H9 (cell line): ENCODE results near the gene PDZD4. TPM values are rescaled to one million over a fixed set of nuclear protein-coding genes. Genes with fewer than 3 reads are reported as not detected.

ENCODE experiments used
- DNase-seq: peaks from one replicate; pipeline ENCODE4 v3.0.0-alpha.2; 2017
- H2AFZ ChIP-seq: one replicate; pipeline ENCODE4 v1.6.1; 2013; ENCODE audit warnings: mild to moderate bottlenecking, low read length, control low read depth, moderate library complexity
- H2AK5ac ChIP-seq: 2 replicates; pipeline ENCODE4 v1.6.1; 2013; ENCODE audit warnings: low read length, control low read depth, mixed read lengths; ENCODE audit not compliant: insufficient read length
- H2BK120ac ChIP-seq: one replicate; pipeline ENCODE4 v1.6.1; 2013; ENCODE audit warnings: low read depth, mild to moderate bottlenecking, low read length, control low read depth, inconsistent platforms; ENCODE audit not compliant: poor library complexity, severe bottlenecking
- H2BK12ac ChIP-seq: 2 replicates; pipeline ENCODE4 v1.6.1; 2013; ENCODE audit warnings: low read length, control low read depth, mixed read lengths, low read depth; ENCODE audit not compliant: insufficient read length
- H2BK15ac ChIP-seq: 2 replicates; pipeline ENCODE4 v1.6.1; 2013; ENCODE audit warnings: low read depth, low read length, control low read depth
- H2BK20ac ChIP-seq: one replicate; pipeline ENCODE4 v1.6.1; 2013; ENCODE audit warnings: low read depth, mild to moderate bottlenecking, low read length, control low read depth, inconsistent platforms; ENCODE audit not compliant: poor library complexity, severe bottlenecking
- H2BK5ac ChIP-seq: 2 replicates; pipeline ENCODE4 v1.6.1; 2013; ENCODE audit warnings: low read length, control low read depth, mixed read lengths; ENCODE audit not compliant: insufficient read length
- H3K14ac ChIP-seq: 2 replicates; pipeline ENCODE4 v1.6.1; 2013; ENCODE audit warnings: low read length, control low read depth; ENCODE audit not compliant: insufficient read depth
- H3K18ac ChIP-seq: 2 replicates; pipeline ENCODE4 v1.6.1; 2013; ENCODE audit warnings: low read depth, mild to moderate bottlenecking, mixed read lengths, low read length, control low read depth; ENCODE audit not compliant: insufficient read length
- H3K23ac ChIP-seq: 2 replicates; pipeline ENCODE4 v1.6.1; 2013; ENCODE audit warnings: low read length, control low read depth, mixed read lengths, low read depth; ENCODE audit not compliant: insufficient read length
- H3K23me2 ChIP-seq: 2 replicates; pipeline ENCODE4 v1.6.1; 2013; ENCODE audit warnings: low read depth, mild to moderate bottlenecking, mixed read lengths, low read length, control low read depth; ENCODE audit not compliant: insufficient read length, poor library complexity, severe bottlenecking
- H3K27ac ChIP-seq: 2 replicates; pipeline ENCODE4 v1.5.1; 2013; ENCODE audit warnings: low read length, control low read depth, mixed read lengths, low read depth; ENCODE audit not compliant: insufficient read length
- H3K27me3 ChIP-seq: 2 replicates; pipeline ENCODE4 v1.6.1; 2013; ENCODE audit warnings: low read length, control low read depth, inconsistent platforms; ENCODE audit not compliant: insufficient read depth
- H3K4ac ChIP-seq: 2 replicates; pipeline ENCODE4 v1.6.1; 2013; ENCODE audit warnings: low read depth, mild to moderate bottlenecking, control low read depth, inconsistent platforms, low read length, moderate library complexity
- H3K4me1 ChIP-seq: 2 replicates; pipeline ENCODE4 v1.6.1; 2013; ENCODE audit warnings: low read length, control low read depth, inconsistent platforms; ENCODE audit not compliant: insufficient read depth
- H3K4me2 ChIP-seq: 2 replicates; pipeline ENCODE4 v1.6.1; 2013; ENCODE audit warnings: low read length, control low read depth, mixed read lengths; ENCODE audit not compliant: insufficient read length, insufficient read depth
- H3K56ac ChIP-seq: 2 replicates; pipeline ENCODE4 v1.6.1; 2013; ENCODE audit warnings: low read depth, mild to moderate bottlenecking, mixed read lengths, low read length, control low read depth; ENCODE audit not compliant: insufficient read length
- H3K79me1 ChIP-seq: 2 replicates; pipeline ENCODE4 v1.6.1; 2013; ENCODE audit warnings: low read depth, mild to moderate bottlenecking, moderate library complexity, low read length, control low read depth, inconsistent platforms; ENCODE audit not compliant: insufficient read depth, poor library complexity, severe bottlenecking
- H3K79me2 ChIP-seq: 2 replicates; pipeline ENCODE4 v1.6.1; 2013; ENCODE audit warnings: low read length, control low read depth, inconsistent platforms; ENCODE audit not compliant: insufficient read depth
- H3K9ac ChIP-seq: 2 replicates; pipeline ENCODE4 v1.6.1; 2013; ENCODE audit warnings: low read length, control low read depth, mixed read lengths; ENCODE audit not compliant: insufficient read length; ENCODE audit errors: extremely low read depth
- H3K9me3 ChIP-seq: one replicate; pipeline ENCODE4 v1.6.1; 2013; ENCODE audit warnings: low read depth, low read length, inconsistent platforms; ENCODE audit not compliant: control insufficient read depth
- H3T11ph ChIP-seq: one replicate; pipeline ENCODE4 v1.6.1; 2013; ENCODE audit warnings: mild to moderate bottlenecking, low read length, control low read depth, inconsistent platforms
- H4K20me1 ChIP-seq: one replicate; pipeline ENCODE4 v1.6.1; 2013; ENCODE audit not compliant: control insufficient read depth, insufficient read length, insufficient read depth
- H4K5ac ChIP-seq: 2 replicates; pipeline ENCODE4 v1.6.1; 2013; ENCODE audit warnings: low read depth, mild to moderate bottlenecking, mixed read lengths, low read length, control low read depth; ENCODE audit not compliant: insufficient read length
- H4K8ac ChIP-seq: replicated peaks from 2 replicates; pipeline ENCODE4 v1.6.1; 2013; ENCODE audit warnings: low read length, control low read depth, mixed read lengths, low read depth; ENCODE audit not compliant: insufficient read length
- H4K91ac ChIP-seq: 2 replicates; pipeline ENCODE4 v1.6.1; 2013; ENCODE audit warnings: low read depth, mild to moderate bottlenecking, moderate library complexity, mixed read lengths, low read length, control low read depth; ENCODE audit not compliant: insufficient read length
- H3K27ac Mint-ChIP-seq, 3 experiments: 2 replicates in 2 of 3; 3 replicates in 1 of 3; pipeline ENCODE4 v1.8.0; 2020 to 2021; ENCODE audit warnings: mixed read lengths in 3 of 3, mild to moderate bottlenecking in 1 of 3, moderate library complexity in 1 of 3
- H3K27me3 Mint-ChIP-seq: 2 replicates; pipeline ENCODE4 v1.8.0; 2021; ENCODE audit warnings: low read depth, mild to moderate bottlenecking, moderate library complexity, mixed read lengths
- H3K36me3 Mint-ChIP-seq, 3 experiments: 2 replicates in 2 of 3; 3 replicates in 1 of 3; pipeline ENCODE4 v1.8.0; 2020 to 2021; ENCODE audit warnings: low read depth in 3 of 3, mixed read lengths in 3 of 3; ENCODE audit not compliant: insufficient read depth in 1 of 3
- H3K4me1 Mint-ChIP-seq, 2 experiments: 2 replicates each; pipeline ENCODE4 v1.8.0; 2020; ENCODE audit warnings: mixed read lengths in 2 of 2
- H3K4me3 Mint-ChIP-seq, 2 experiments: 2 replicates in 1 of 2; 3 replicates in 1 of 2; pipeline ENCODE4 v1.8.0; 2020 to 2021; ENCODE audit warnings: mild to moderate bottlenecking in 2 of 2, mixed read lengths in 2 of 2, moderate library complexity in 1 of 2
- H3K9me3 Mint-ChIP-seq, 2 experiments: 2 replicates in 1 of 2; 3 replicates in 1 of 2; pipeline ENCODE4 v1.8.0; 2020; ENCODE audit warnings: mild to moderate bottlenecking in 2 of 2, mixed read lengths in 2 of 2, moderate library complexity in 1 of 2
- CTCF ChIP-seq: fragments of 200-600 bp; sonication (generic); conservative IDR thresholded peaks from 3 replicates; pipeline ENCODE4 v1.8.0; 2021; ENCODE audit warnings: antibody characterized with exemption, mild to moderate bottlenecking
- WGBS: extraction: QIAGEN DNeasy Blood & Tissue Kit; methylation state at CpG from one replicate; pipeline ENCODE4 v1.1.7; 2013; ENCODE audit warnings: missing lambda C conversion rate, low lambda C conversion rate, mixed read lengths; ENCODE audit not compliant: insufficient read length; ENCODE audit errors: extremely low coverage; 5-methylcytosine and 5-hydroxymethylcytosine counted together
- total RNA-seq: library from RNA; stranded (reverse); gene quantifications from 2 replicates; pipeline ENCODE4 v1.2.1, GENCODE V29; 2021

The PDZD4 gene
- total RNA-seq, 1 experiment from 2014 or later = 110 TPM

GRCh38 chrX:153878969-153879653 is 48.8 kb upstream of the PDZD4 start:
- Histone ChIP-seq H2AFZ (no peak overlapping the region), H3K79me2 (no peaks in the 10 kb centered on the region), H3T11ph (no peak overlapping the region), H4K5ac (no peak overlapping the region), H3K4ac (no peak overlapping the region), H2AK5ac (no peak overlapping the region), H2BK15ac (no peak overlapping the region), H3K4me1 (no peaks in the 10 kb centered on the region; the same call in none of the 2 replicates), H3K27ac (no peak overlapping the region), H3K23ac (no peak overlapping the region), H3K79me1 (no peaks in the 10 kb centered on the region), H3K9ac (no peak overlapping the region), H2BK12ac (no peak overlapping the region), H3K23me2 (peaks cover 3% of the 10 kb centered on the region), H3K4me2 (peak overlapping the region; percentile 25), H2BK20ac (no peak overlapping the region), H4K8ac (no peak overlapping the region), H2BK5ac (no peak overlapping the region), H2BK120ac (no peak overlapping the region), H4K20me1 (no peaks in the 10 kb centered on the region), H3K18ac (no peak overlapping the region), H3K14ac (no peak overlapping the region), H3K27me3 (no peaks in the 10 kb centered on the region), H3K9me3 (no peaks in the 10 kb centered on the region), H3K56ac (no peak overlapping the region), H4K91ac (no peak overlapping the region)
- WGBS = no CpG with 5 or more reads among the region's 28 CpGs
- Mint-ChIP-seq H3K27me3 (peaks cover 21% of the 10 kb centered on the region), H3K36me3 (peaks cover 6 to 16% (median 6%) of the 10 kb centered on the region in 3 experiments; a peak in 6 of 7 replicates), H3K4me3 (peak overlapping the region; percentile 45 to 62), H3K27ac (peak overlapping the region; percentile 75 to 91 (median 85); a peak in 4 of 7 replicates), H3K9me3 (peaks cover 56 to 73% of the 10 kb centered on the region in 2 experiments), H3K4me1 (peaks cover 32 to 60% of the 10 kb centered on the region in 2 experiments)
- DNase-seq = peak; percentile 61
- TF ChIP-seq CTCF = peak; percentile 18; the same call in 1 of the 3 replicates
